Effector memory CD8-positive, alpha-beta T cell (primary cell): ENCODE data around the gene RNASEH2A.

Experiments used
- ATAC-seq: fragments of 150-1000 bp; cut with Tn5 transposase; replicated peaks from 2 replicates; pipeline ENCODE4 v1.10.0; 2021; ENCODE audit warnings: mild to moderate bottlenecking, moderate library complexity
- DNase-seq, 3 experiments: peaks; one replicate each; pipeline ENCODE4 v3.0.0; 2021
- H3K27ac Mint-ChIP-seq, 2 donors: one replicate each; pipeline ENCODE4 v1.8.0; 2022; ENCODE audit warnings: mild to moderate bottlenecking in 2 of 2, mixed read lengths in 2 of 2, moderate library complexity in 2 of 2
- H3K27me3 Mint-ChIP-seq, 2 donors: one replicate each; pipeline ENCODE4 v1.8.0; 2022; ENCODE audit warnings: mixed read lengths in 2 of 2
- H3K36me3 Mint-ChIP-seq: one replicate; pipeline ENCODE4 v1.8.0; 2022; ENCODE audit warnings: mild to moderate bottlenecking, moderate library complexity, mixed read lengths; ENCODE audit not compliant: insufficient read depth
- H3K4me1 Mint-ChIP-seq, 2 donors: one replicate each; pipeline ENCODE4 v1.8.0; 2022; ENCODE audit warnings: low read depth in 2 of 2, mixed read lengths in 2 of 2
- H3K4me3 Mint-ChIP-seq, 2 donors: one replicate each; pipeline ENCODE4 v1.8.0; 2022; ENCODE audit warnings: mild to moderate bottlenecking in 2 of 2, mixed read lengths in 2 of 2, moderate library complexity in 2 of 2
- H3K9me3 Mint-ChIP-seq, 2 donors: one replicate each; pipeline ENCODE4 v1.8.0; 2022; ENCODE audit warnings: mixed read lengths in 2 of 2

Gene RNASEH2A

GRCh38 chr19:12774588-12775555 lies 31.5 kb upstream of the RNASEH2A start, which contains the start of gene HOOK2:
Gene HOOK2 (minus strand): TSS chr19:12775552. CDS start chr19:12775449, 103 bp downstream.
- H3K4me1 Mint-ChIP-seq = peaks cover 10 to 16% of the 10 kb centered on the region in 2 donors
- peak within 1 kb of the TSS in 1 of 2 donors; percentile 76 for H3K27ac Mint-ChIP-seq
- ATAC-seq = no peak
- H3K36me3 Mint-ChIP-seq = peaks cover 6% of the 10 kb centered on the region
- peak in 1 of 3 experiments; percentile 23 for DNase-seq
- peak within 1 kb of the TSS; percentile 73 to 78 for H3K4me3 Mint-ChIP-seq
- H3K9me3 Mint-ChIP-seq = no peaks in the 10 kb centered on the region
- H3K27me3 Mint-ChIP-seq = no peaks in the 10 kb centered on the region

- H3K9me3 Mint-ChIP-seq = no peaks in the 10 kb centered on the region
- H3K4me3 Mint-ChIP-seq = peak overlapping the region; percentile 84 to 88
- H3K27me3 Mint-ChIP-seq = no peaks in the 10 kb centered on the region
- peak overlapping the region; percentile 87 to 89 for H3K27ac Mint-ChIP-seq
- peaks cover 12% of the 10 kb centered on the region for H3K36me3 Mint-ChIP-seq
- ATAC-seq (peak; percentile 11), DNase-seq (peak; percentile 74 to 81 (median 80))
- H3K4me1 Mint-ChIP-seq = peaks cover 17 to 23% of the 10 kb centered on the region in 2 donors
These were observed 29.0 kb upstream of the RNASEH2A start for GRCh38 chr19:12777217-12778016.

- H3K36me3 Mint-ChIP-seq = peaks cover 12% of the 10 kb centered on the region
- H3K4me1 Mint-ChIP-seq = peaks cover 16 to 23% of the 10 kb centered on the region in 2 donors
- no peak for ATAC-seq
- DNase-seq = no peak
- no peaks in the 10 kb centered on the region for H3K9me3 Mint-ChIP-seq
- peak overlapping the region; percentile 84 to 88 for H3K4me3 Mint-ChIP-seq
- H3K27ac Mint-ChIP-seq = peak overlapping the region; percentile 87 to 89
- no peaks in the 10 kb centered on the region for H3K27me3 Mint-ChIP-seq
These were observed 28.1 kb upstream of the RNASEH2A start for GRCh38 chr19:12778017-12778904.

- Mint-ChIP-seq H3K9me3 (no peaks in the 10 kb centered on the region), H3K27me3 (no peaks in the 10 kb centered on the region), H3K27ac (peak overlapping the region; percentile 87 to 89), H3K4me3 (peak overlapping the region; percentile 84 to 88), H3K4me1 (peaks cover 15 to 26% of the 10 kb centered on the region in 2 donors), H3K36me3 (peaks cover 12% of the 10 kb centered on the region)
- no peak for ATAC-seq
- no peak for DNase-seq
These were observed 27.6 kb upstream of the RNASEH2A start for GRCh38 chr19:12778905-12779161.

DNA sequence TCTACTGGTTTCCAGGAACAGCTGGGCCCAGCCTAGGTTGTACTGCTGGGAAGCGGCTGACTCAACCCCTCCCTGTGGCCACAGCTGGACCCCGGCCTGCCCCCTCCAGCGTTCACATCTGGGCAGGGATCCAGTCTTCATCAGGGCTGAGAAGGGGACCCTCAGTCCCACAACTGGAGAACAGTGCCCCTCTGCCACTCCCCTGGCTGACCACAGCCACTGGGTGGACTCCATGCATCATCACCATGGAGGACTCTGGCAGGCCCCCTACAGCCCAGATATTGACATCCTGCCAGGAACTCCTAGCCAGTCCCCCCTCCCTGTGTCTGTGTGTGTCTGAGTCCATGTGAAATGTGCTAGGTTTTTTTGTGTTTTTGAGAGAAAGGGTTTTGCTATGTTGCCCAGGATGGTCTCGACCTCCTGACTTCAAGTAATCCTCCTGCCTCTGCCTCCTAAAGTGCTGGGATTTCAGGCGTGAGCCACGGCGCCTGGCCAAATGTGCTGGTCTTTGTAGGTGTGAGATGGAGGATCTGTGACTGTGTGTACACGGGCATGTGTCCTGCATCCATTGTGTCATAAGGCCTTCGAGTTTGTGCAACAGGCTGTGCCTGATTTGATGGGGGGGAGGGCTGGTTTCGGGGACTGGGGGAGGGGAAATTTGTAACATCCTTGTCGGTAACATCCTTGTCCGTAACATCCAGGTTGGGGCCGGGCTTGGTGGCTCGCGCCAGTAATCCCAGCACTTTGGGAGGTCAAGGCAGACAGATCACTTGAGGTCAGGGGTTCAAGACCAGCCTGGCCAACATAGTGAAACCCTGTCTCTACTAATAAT lies 27.0 kb upstream of the RNASEH2A start:
- no peaks in the 10 kb centered on the region for H3K9me3 Mint-ChIP-seq
- H3K27ac Mint-ChIP-seq = peak overlapping the region in 1 of 2 donors; percentile 87
- peak overlapping the region; percentile 42 to 84 for H3K4me3 Mint-ChIP-seq
- ATAC-seq (no peak), DNase-seq (no peak)
- H3K27me3 Mint-ChIP-seq = no peaks in the 10 kb centered on the region
- peaks cover 12% of the 10 kb centered on the region for H3K36me3 Mint-ChIP-seq
- H3K4me1 Mint-ChIP-seq = peaks cover 15 to 26% of the 10 kb centered on the region in 2 donors

DNA sequence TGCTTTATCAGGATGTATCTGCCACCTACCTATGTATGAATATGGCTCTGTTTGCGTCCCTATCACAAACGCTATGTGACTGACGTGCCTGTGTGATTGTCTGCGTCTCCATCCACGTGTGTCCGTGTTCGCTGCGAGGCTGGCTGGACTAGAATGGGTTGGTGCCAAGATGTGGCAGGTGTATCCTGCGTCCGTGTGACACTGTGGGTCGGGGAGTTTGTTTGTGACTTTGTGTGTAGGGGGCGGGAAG lies 24.3 kb upstream of the RNASEH2A start:
- Mint-ChIP-seq H3K4me1 (peaks cover 15 to 24% of the 10 kb centered on the region in 2 donors), H3K27ac (peak overlapping the region in 1 of 2 donors; percentile 88), H3K36me3 (peaks cover 11% of the 10 kb centered on the region), H3K27me3 (no peaks in the 10 kb centered on the region), H3K9me3 (no peaks in the 10 kb centered on the region), H3K4me3 (peak overlapping the region; percentile 65 to 79)
- no peak for DNase-seq
- peak; percentile 72 for ATAC-seq

DNA sequence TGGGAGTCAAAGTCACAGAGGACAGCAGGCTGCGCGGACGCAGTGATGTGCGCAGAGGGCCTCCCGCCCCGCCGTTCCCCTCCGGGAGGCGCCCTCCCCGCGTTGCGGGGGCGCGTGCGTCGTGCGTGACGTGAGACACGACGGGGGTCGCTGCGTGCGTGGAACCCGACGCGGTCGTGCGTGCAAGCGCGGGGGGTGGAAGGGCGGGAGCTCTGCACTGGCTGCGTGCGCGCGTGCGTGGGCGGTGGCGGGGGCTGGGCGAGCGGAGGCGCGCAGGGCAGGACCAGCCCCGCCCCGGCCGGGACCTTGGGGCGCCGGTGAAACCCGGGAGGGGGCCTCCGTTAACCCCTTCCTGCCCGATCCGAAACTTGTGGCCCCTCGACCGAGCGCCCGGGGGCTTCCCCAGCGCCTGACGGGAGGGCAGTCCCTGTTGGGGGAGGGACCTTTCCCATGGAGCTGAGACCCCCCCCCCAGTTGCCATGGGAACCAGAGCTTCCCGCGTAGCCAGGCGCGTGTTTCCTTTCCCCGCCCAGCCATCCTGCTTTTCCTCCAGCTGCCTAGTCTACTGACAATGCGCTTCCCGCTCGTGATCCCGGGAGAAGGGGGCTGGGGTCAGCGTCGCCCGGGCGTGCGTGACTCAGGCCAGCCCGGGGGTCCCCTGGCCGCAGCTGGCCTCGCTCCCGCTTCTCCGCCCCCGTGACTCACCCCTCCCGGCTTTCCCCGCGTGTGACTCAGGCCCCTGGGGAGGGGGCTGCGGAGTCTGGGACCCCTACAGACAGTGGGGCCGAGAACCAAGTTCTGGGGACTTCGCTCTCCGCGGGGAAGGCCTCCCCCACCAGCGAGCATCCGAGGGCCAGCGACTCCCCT lies 23.7 kb upstream of the RNASEH2A start:
- no peaks in the 10 kb centered on the region for H3K27me3 Mint-ChIP-seq

GRCh38 chr19:12783291-12783848 lies 23.0 kb upstream of the RNASEH2A start:
- ATAC-seq = no peak
- Mint-ChIP-seq H3K4me1 (peaks cover 12 to 19% of the 10 kb centered on the region in 2 donors), H3K4me3 (peak overlapping the region; percentile 40 to 65), H3K9me3 (no peaks in the 10 kb centered on the region), H3K36me3 (peaks cover 6% of the 10 kb centered on the region), H3K27me3 (no peaks in the 10 kb centered on the region), H3K27ac (no peak overlapping the region)
- no peak for DNase-seq

More for the DNA sequence above, 23.7 kb upstream of the RNASEH2A start:
- Mint-ChIP-seq H3K27ac (peak overlapping the region in 1 of 2 donors; percentile 88), H3K36me3 (peaks cover 6% of the 10 kb centered on the region), H3K4me1 (peaks cover 15 to 22% of the 10 kb centered on the region in 2 donors), H3K4me3 (peak overlapping the region; percentile 65 to 79), H3K9me3 (no peaks in the 10 kb centered on the region)
- peak; percentile 90 to 91 (median 91) for DNase-seq
- ATAC-seq = no peak

DNA sequence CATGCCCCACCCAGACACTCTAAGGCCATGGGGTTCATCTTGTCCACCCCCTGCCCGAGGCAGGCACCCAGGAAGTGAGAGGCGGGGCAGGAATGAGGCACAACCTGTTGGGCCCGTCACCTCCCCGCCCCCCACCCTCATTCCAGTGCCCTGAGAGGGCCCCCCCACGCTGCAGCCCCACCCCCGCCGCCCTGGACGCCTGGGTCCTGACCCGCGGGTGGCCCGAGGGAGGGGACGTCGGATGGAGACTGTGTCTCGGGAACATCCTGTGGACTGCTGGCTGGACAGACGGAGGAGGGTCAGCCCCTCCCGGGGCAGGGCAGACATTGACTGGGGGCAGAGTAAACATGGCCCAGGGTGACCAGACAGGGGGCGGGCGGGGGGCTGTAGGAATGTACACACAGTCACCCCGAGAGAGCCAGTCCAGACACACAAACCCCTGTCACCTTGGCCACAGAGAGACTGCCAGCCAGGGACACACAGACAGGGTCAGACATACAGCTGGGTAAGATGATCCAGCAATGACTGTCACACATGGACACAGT lies 22.5 kb upstream of the RNASEH2A start:
- H3K4me3 Mint-ChIP-seq = peak overlapping the region; percentile 40 to 65
- ATAC-seq = no peak

DNA sequence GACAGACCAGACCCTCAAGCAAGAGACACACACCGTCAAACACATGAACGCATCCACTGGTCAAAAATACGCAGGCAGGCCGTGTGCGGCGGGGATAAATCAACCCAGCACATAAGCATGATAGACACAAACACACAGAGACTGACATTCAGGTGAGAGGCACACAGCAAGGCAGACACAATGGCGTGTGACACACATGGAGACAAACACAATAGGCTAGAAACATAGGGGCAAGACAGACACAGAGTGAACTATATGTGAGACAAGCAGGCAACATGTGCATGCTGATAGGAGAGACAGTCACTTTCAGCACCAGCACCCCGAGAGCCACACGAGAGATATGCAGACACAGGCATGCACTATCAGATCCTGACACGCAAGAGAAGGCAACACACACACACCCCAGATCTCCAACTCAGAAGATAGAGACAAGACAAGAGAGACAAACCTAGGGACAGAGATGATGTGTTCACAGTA lies 22.0 kb upstream of the RNASEH2A start:
- Mint-ChIP-seq H3K9me3 (no peaks in the 10 kb centered on the region), H3K27me3 (no peaks in the 10 kb centered on the region), H3K36me3 (peaks cover 11% of the 10 kb centered on the region), H3K4me3 (no peak overlapping the region), H3K4me1 (peaks cover 16 to 17% of the 10 kb centered on the region in 2 donors), H3K27ac (no peak overlapping the region)
- ATAC-seq (peak; percentile 10), DNase-seq (no peak)

More for the DNA sequence above, 22.5 kb upstream of the RNASEH2A start:
- Mint-ChIP-seq H3K27ac (no peak overlapping the region), H3K9me3 (no peaks in the 10 kb centered on the region), H3K27me3 (no peaks in the 10 kb centered on the region), H3K36me3 (peaks cover 8% of the 10 kb centered on the region), H3K4me1 (peaks cover 12 to 16% of the 10 kb centered on the region in 2 donors)
- DNase-seq = no peak

- Mint-ChIP-seq H3K9me3 (no peaks in the 10 kb centered on the region), H3K27ac (no peak overlapping the region), H3K4me1 (peaks cover 16% of the 10 kb centered on the region in 2 donors), H3K27me3 (no peaks in the 10 kb centered on the region), H3K36me3 (peaks cover 13% of the 10 kb centered on the region), H3K4me3 (no peak overlapping the region)
- ATAC-seq (peak; percentile 13), DNase-seq (peak; percentile 58 to 65 (median 64))
These were observed 21.4 kb upstream of the RNASEH2A start for GRCh38 chr19:12784871-12785430.
